ENCODE results near the gene CRYBG3.

Gene CRYBG3

GRCh38 chr3:97970956-97971620 lies 149.3 kb downstream of the CRYBG3 start:
- DNase-seq (ENCODE audit: low read depth in 3 of 3, low spot score in 1 of 3): no peak

- peak; percentile 35 to 61 (median 56) for DNase-seq (ENCODE audit: low read depth in 3 of 3, low spot score in 1 of 3)
Observed at GRCh38 chr3:97971679-97972567, 150.1 kb downstream of the CRYBG3 start, which contains the start of gene RIOX2. Gene RIOX2 (minus strand): TSS chr3:97972431. CDS start chr3:97967593, 4,838 bp downstream.

- no peak for DNase-seq (ENCODE audit: low read depth in 3 of 3, low spot score in 1 of 3)
Observed at GRCh38 chr3:97972976-97973375, 151.2 kb downstream of the CRYBG3 start.

GRCh38 chr3:97974996-97975395 lies 153.2 kb downstream of the CRYBG3 start:
- DNase-seq (ENCODE audit: low read depth in 3 of 3, low spot score in 1 of 3): no peak

GRCh38 chr3:97975466-97975865 lies 153.7 kb downstream of the CRYBG3 start:
- no peak for DNase-seq (ENCODE audit: low read depth in 3 of 3, low spot score in 1 of 3)

- no peak for DNase-seq (ENCODE audit: low read depth in 3 of 3, low spot score in 1 of 3)
Observed at GRCh38 chr3:97979610-97980009, 157.8 kb downstream of the CRYBG3 start.

- no peak for DNase-seq (ENCODE audit: low read depth in 3 of 3, low spot score in 1 of 3)
Observed at GRCh38 chr3:97981886-97982285, 160.1 kb downstream of the CRYBG3 start.

- DNase-seq (ENCODE audit: low read depth in 3 of 3, low spot score in 1 of 3): no peak
Observed at GRCh38 chr3:97983933-97984491, 162.2 kb downstream of the CRYBG3 start.

GRCh38 chr3:97987306-97987705 lies 165.5 kb downstream of the CRYBG3 start:
- DNase-seq (ENCODE audit: low read depth in 3 of 3, low spot score in 1 of 3): no peak

- DNase-seq (ENCODE audit: low read depth in 3 of 3, low spot score in 1 of 3): no peak
Observed at GRCh38 chr3:97988784-97989568, 167.2 kb downstream of the CRYBG3 start.

GRCh38 chr3:97990624-97991292 lies 168.9 kb downstream of the CRYBG3 start:
- DNase-seq (ENCODE audit: low read depth in 3 of 3, low spot score in 1 of 3): no peak

GRCh38 chr3:97991293-97991682 lies 169.5 kb downstream of the CRYBG3 start:
- DNase-seq (ENCODE audit: low read depth in 3 of 3, low spot score in 1 of 3): no peak

GRCh38 chr3:97992547-97993173 lies 170.8 kb downstream of the CRYBG3 start:
- DNase-seq (ENCODE audit: low read depth in 3 of 3, low spot score in 1 of 3): no peak

- DNase-seq (ENCODE audit: low read depth in 3 of 3, low spot score in 1 of 3): no peak
Observed at GRCh38 chr3:97993526-97993925, 171.7 kb downstream of the CRYBG3 start.

- no peak for DNase-seq (ENCODE audit: low read depth in 3 of 3, low spot score in 1 of 3)
Observed at GRCh38 chr3:97994328-97994945, 172.6 kb downstream of the CRYBG3 start.

Data from stimulated activated CD4-positive, alpha-beta T cell treated with anti-CD3 and anti-CD28 coated beads, TNF-alpha, amount 100 ng/mL, for 1 hour (primary cell).